Keratinocyte (primary cell): ENCODE results near the gene TNPO2. TPM values are rescaled to one million over a fixed set of nuclear protein-coding genes. Genes with fewer than 3 reads are reported as not detected.

Source experiments
- DNase-seq: peaks from one replicate; pipeline ENCODE4 v3.0.0-alpha.2; 2011; ENCODE audit warnings: low read depth, missing footprints, low spot score
- FAIRE-seq: peaks from 2 replicates; lab custom pipeline; 2011; peaks lifted over from hg19 to GRCh38; lab: Jason Lieb, UNC
- H2AFZ ChIP-seq: 2 replicates; pipeline ENCODE4 v1.6.0; 2012; ENCODE audit warnings: low read length, control low read depth, inconsistent platforms; ENCODE audit not compliant: control insufficient read depth
- H3K27ac ChIP-seq: 2 replicates; pipeline ENCODE4 v1.5.1; 2011; ENCODE audit warnings: low read length; ENCODE audit not compliant: control insufficient read depth, insufficient read depth
- H3K27me3 ChIP-seq: 3 replicates; pipeline ENCODE4 v1.6.0; 2011; ENCODE audit warnings: low read length; ENCODE audit not compliant: control insufficient read depth, insufficient read depth; ENCODE audit errors: extremely low read depth
- H3K36me3 ChIP-seq, 2 experiments: 2 replicates in 1 of 2; 3 replicates in 1 of 2; pipeline ENCODE4 v1.5.1; 2011; ENCODE audit warnings: low read length in 2 of 2, mild to moderate bottlenecking in 1 of 2; ENCODE audit not compliant: control insufficient read depth in 2 of 2, insufficient read depth in 2 of 2; ENCODE audit errors: extremely low read depth in 1 of 2
- H3K4me1 ChIP-seq: 3 replicates; pipeline ENCODE4 v1.5.1; 2011; ENCODE audit warnings: low read length; ENCODE audit not compliant: control insufficient read depth, insufficient read depth; ENCODE audit errors: extremely low read depth
- H3K4me2 ChIP-seq: 3 replicates; pipeline ENCODE4 v1.6.0; 2011; ENCODE audit warnings: low read depth, low read length; ENCODE audit not compliant: control insufficient read depth, insufficient read depth; ENCODE audit errors: extremely low read depth
- H3K4me3 ChIP-seq, 3 experiments: fragments of 200-600 bp in 1 of 3; sonication (generic) in 1 of 3; 2 replicates in 2 of 3; 3 replicates in 1 of 3; pipeline ENCODE4 v1.5.1; 2011 to 2016; ENCODE audit warnings: low read length in 3 of 3, mild to moderate bottlenecking in 3 of 3, control low read depth in 2 of 3, inconsistent platforms in 1 of 3, low read depth in 1 of 3, mixed read lengths in 1 of 3, mixed run types in 1 of 3, moderate library complexity in 1 of 3; ENCODE audit not compliant: control insufficient read depth in 2 of 3, insufficient read depth in 2 of 3; ENCODE audit errors: extremely low read depth in 1 of 3
- H3K79me2 ChIP-seq: 2 replicates; pipeline ENCODE4 v1.6.0; 2012; ENCODE audit warnings: low read length; ENCODE audit not compliant: control insufficient read depth, insufficient read depth
- H3K9ac ChIP-seq: 3 replicates; pipeline ENCODE4 v1.6.0; 2011; ENCODE audit warnings: low read length; ENCODE audit not compliant: control insufficient read depth, insufficient read depth; ENCODE audit errors: extremely low read depth
- H3K9me1 ChIP-seq: 3 replicates; pipeline ENCODE4 v1.6.0; 2011; ENCODE audit warnings: low read length; ENCODE audit not compliant: control insufficient read depth, insufficient read depth; ENCODE audit errors: extremely low read depth
- H3K9me3 ChIP-seq: 2 replicates; pipeline ENCODE4 v1.5.1; 2012; ENCODE audit warnings: low read depth, low read length; ENCODE audit not compliant: control insufficient read depth
- H4K20me1 ChIP-seq: 3 replicates; pipeline ENCODE4 v1.6.0; 2011; ENCODE audit warnings: low read length; ENCODE audit not compliant: control insufficient read depth, insufficient read depth; ENCODE audit errors: extremely low read depth
- CTCF ChIP-seq, 3 experiments: IDR thresholded peaks in 1 of 3; conservative IDR thresholded peaks in 1 of 3; optimal IDR thresholded peaks in 1 of 3; 2 replicates in 2 of 3; 3 replicates in 1 of 3; pipeline versions ENCODE3 to v1.5.1; 2011; ENCODE audit warnings: low read length in 3 of 3, mild to moderate bottlenecking in 3 of 3, moderate library complexity in 2 of 3, control low read depth in 1 of 3, inconsistent platforms in 1 of 3; ENCODE audit not compliant: insufficient read depth in 2 of 3; ENCODE audit errors: extremely low read depth in 1 of 3
- EZH2 ChIP-seq: IDR thresholded peaks from one replicate; pipeline ENCODE4 v1.6.1; 2012; ENCODE audit warnings: inconsistent platforms, mild to moderate bottlenecking, low read length, moderate library complexity
- dilution Hi-C: fragments of 300-500 bp; cut with MboI; formaldehyde crosslinking; loops from one replicate; pipeline ENCODE4 v1.7.0; 2020; ENCODE audit warnings: low sequenced_read_pairs; ENCODE audit not compliant: extremely low pct_ligation_motif_present
- polyA plus RNA-seq, 5 experiments: library from polyadenylated mRNA; depleted of rRNA in 3 of 5; stranded (reverse) in 3 of 5; stranded (forward) in 1 of 5; unstranded in 1 of 5; fragments of >200 nt; gene quantifications; 1 replicate in 1 of 5; 2 replicates in 3 of 5; 3 replicates in 1 of 5; pipeline versions ENCODE4 v1.2.1 to v1.2.3, GENCODE V29; 2011 to 2012; ENCODE audit warnings: missing spikeins in 2 of 5, low read depth in 1 of 5, low replicate concordance in 1 of 5

Gene TNPO2
- polyA plus RNA-seq, 1 donor (not counting 4 experiments of a cell fraction or from before 2014, with no cell fraction given) = 75.3 TPM

GRCh38 chr19:12720296-12720695 is 3.4 kb downstream of the TNPO2 start:
- no peak for DNase-seq
- H3K79me2 ChIP-seq = peaks cover 77% of the 10 kb centered on the region
- H3K36me3 ChIP-seq = peaks cover 20 to 32% of the 10 kb centered on the region in 2 experiments
- H3K9me3 ChIP-seq = no peaks in the 10 kb centered on the region
- peak overlapping the region; percentile 97 for H3K4me2 ChIP-seq
- H4K20me1 ChIP-seq = peaks cover 13% of the 10 kb centered on the region
- FAIRE-seq = no peak
- no peak overlapping the region for H2AFZ ChIP-seq
- peaks cover 18% of the 10 kb centered on the region for H3K4me1 ChIP-seq
- no peaks in the 10 kb centered on the region for H3K9me1 ChIP-seq
- peak overlapping the region; percentile 90 for H3K9ac ChIP-seq
- H3K4me3 ChIP-seq = peak overlapping the region in 2 of 3 experiments; percentile 77 to 92
- dilution Hi-C loops = no loop called here
- H3K27me3 ChIP-seq = no peaks in the 10 kb centered on the region
- TF ChIP-seq CTCF (optimal IDR thresholded peaks at IDR 0.05 in 1 of 3, IDR thresholded peaks at IDR 0.05 in 1 of 3, conservative IDR thresholded peaks at IDR 0.05 in 1 of 3; ENCODE audit: extremely low read depth in 1 of 3, insufficient read depth in 2 of 3, low read length in 3 of 3) (no peak), EZH2 (no peak)
- no peak overlapping the region for H3K27ac ChIP-seq

- no peaks in the 10 kb centered on the region for H3K9me3 ChIP-seq
- H3K4me3 ChIP-seq = no peak overlapping the region
- no peak overlapping the region for H2AFZ ChIP-seq
- no peaks in the 10 kb centered on the region for H3K9me1 ChIP-seq
- peaks cover 44 to 62% of the 10 kb centered on the region in 2 experiments for H3K36me3 ChIP-seq
- peaks cover 13% of the 10 kb centered on the region for H3K4me1 ChIP-seq
- FAIRE-seq (no peak), DNase-seq (no peak)
- no peak overlapping the region for H3K4me2 ChIP-seq
- dilution Hi-C loops = no loop called here
- TF ChIP-seq CTCF (optimal IDR thresholded peaks at IDR 0.05 in 1 of 3, IDR thresholded peaks at IDR 0.05 in 1 of 3, conservative IDR thresholded peaks at IDR 0.05 in 1 of 3; ENCODE audit: extremely low read depth in 1 of 3, insufficient read depth in 2 of 3, low read length in 3 of 3) (no peak), EZH2 (no peak)
- no peaks in the 10 kb centered on the region for H3K27me3 ChIP-seq
- H3K9ac ChIP-seq = no peak overlapping the region
- no peak overlapping the region for H3K27ac ChIP-seq
- peaks cover 14% of the 10 kb centered on the region for H4K20me1 ChIP-seq
- peaks cover 66% of the 10 kb centered on the region for H3K79me2 ChIP-seq
Observed at GRCh38 chr19:12715929-12716328, 7.8 kb downstream of the TNPO2 start.
